GM12874 (cell line): Measurements from ENCODE around the gene FOXC2.

ENCODE experiments used
- TF ChIP-seq, protein P1 (sequence below): IDR thresholded peaks from 2 replicates; pipeline ENCODE4 v1.5.1; 2011; ENCODE audit warnings: low read depth, mild to moderate bottlenecking, control low read depth, low read length, moderate library complexity; ENCODE audit not compliant: insufficient read depth

FOXC2 gene

DNA sequence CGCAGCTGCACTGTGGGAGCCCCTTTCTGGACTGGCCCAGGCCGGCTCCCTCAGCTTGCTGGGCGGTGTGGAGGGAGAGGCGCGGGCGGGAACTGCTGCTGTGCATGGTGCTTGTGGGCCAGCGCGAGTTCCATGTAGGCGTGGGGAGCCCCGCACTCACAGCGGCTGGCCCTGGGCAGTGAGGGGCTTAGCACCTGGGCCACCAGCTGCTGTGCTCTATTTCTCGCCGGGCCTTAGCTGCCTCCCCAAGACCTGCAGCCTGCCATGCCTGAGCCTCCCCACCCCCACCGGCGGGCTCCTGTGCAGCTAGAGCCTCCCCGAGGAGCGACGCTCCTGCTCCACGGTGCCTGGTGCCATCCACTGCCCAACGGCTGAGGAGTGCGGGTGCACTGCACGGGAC is 13.3 kb upstream of the FOXC2 start:
- TF ChIP-seq, protein P1, sequence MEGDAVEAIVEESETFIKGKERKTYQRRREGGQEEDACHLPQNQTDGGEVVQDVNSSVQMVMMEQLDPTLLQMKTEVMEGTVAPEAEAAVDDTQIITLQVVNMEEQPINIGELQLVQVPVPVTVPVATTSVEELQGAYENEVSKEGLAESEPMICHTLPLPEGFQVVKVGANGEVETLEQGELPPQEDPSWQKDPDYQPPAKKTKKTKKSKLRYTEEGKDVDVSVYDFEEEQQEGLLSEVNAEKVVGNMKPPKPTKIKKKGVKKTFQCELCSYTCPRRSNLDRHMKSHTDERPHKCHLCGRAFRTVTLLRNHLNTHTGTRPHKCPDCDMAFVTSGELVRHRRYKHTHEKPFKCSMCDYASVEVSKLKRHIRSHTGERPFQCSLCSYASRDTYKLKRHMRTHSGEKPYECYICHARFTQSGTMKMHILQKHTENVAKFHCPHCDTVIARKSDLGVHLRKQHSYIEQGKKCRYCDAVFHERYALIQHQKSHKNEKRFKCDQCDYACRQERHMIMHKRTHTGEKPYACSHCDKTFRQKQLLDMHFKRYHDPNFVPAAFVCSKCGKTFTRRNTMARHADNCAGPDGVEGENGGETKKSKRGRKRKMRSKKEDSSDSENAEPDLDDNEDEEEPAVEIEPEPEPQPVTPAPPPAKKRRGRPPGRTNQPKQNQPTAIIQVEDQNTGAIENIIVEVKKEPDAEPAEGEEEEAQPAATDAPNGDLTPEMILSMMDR = no peak

DNA sequence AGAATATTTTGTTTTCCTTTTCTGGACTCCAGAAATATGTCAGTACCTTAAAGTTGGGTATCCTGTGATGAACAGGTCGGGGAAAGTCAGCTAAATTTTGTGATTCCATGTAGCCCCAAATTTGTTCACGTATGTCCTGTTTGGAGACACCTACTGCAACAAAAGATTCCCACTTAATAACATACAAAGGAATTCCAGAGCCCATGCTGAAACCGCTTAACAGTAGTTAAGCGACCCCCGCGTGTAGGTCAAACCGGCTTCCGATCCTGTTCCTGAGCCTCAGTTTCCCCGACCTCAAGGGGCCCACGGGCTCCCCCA is 12.1 kb upstream of the FOXC2 start:
- TF ChIP-seq, protein P1 = no peak

DNA sequence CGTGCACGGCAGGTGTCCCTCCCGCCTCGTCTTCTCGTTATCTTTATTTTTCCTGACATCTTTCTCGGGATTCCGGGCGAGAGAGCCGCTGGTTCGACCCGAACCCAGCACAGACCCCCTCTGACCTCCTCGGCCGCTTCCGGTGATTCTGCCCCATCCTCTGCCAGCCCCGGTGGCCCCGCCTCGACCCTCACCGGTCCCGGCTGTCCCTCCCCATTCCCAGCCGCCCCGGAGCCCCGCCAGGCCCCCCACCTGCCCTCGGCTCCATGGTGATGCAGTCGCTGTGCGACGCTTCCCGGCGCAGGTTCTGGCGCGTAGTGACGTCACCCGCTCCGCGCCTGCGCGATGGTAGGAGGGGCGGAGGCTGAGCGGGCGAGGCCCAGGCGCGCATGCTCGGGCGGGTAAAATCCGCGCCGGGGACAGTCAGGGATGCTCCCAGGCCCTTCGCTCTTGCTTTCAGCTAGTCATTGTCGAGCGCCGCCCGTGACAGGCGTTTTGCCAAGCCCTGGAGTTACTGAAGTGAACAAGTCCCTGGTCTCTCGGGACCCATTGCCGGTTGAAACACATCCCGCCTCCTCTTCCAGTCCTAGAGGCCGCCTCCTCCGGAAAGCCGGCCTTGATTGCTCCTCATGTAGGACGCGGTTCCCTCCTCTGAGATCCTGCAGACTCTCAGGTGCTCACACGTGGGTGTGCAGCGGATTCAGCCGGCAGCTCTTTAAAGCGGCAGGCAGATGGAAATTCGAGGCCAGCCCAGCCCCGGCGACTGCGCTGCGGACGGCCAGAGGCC is 11.5 kb upstream of the FOXC2 start, which contains the start of gene MTHFSD:
Gene MTHFSD, minus strand, starts transcription at position 319 of the 787 bp plus-strand sequence. Its CDS starts 51 bp downstream, at position 268.
- TF ChIP-seq, protein P1 = no peak

DNA sequence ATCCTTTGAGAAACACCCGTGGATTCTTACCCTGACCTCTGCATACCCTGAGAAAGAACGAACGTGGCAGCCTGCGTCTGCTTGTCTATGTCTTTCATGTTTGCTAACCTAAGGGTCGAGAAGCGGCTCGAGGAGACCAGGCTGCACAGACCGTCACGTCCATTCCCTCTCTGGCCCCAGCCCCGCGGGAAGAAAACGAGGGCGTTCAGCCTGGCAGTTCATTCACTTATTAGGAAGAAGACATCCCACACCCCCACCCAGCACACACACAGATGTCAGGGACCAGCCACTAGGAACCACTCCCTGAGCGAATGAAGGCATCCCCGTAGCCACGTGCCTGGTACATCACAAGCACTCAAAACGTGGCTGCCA is 10.9 kb upstream of the FOXC2 start:
- TF ChIP-seq, protein P1 = no peak

DNA sequence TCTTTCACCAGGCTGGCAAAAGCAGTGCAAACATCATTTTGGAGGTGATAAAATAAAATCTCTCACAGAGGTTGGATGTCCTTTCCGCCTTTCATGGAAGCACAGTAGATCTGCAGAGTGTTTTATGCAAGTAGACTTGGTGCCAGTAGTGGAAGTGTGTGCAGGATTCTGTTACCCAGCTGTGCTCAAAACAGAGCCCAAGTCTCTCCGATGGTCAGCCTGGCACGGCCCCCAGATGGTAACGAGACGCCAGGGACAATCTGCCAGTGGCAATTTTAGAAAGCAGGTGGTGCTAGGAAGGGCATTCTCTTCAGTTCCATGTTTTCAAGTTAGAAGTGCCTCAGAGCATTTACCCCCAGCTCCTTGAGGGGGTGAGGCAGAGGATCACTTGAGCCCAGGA is 10.1 kb upstream of the FOXC2 start:
- TF ChIP-seq, protein P1 = no peak

DNA sequence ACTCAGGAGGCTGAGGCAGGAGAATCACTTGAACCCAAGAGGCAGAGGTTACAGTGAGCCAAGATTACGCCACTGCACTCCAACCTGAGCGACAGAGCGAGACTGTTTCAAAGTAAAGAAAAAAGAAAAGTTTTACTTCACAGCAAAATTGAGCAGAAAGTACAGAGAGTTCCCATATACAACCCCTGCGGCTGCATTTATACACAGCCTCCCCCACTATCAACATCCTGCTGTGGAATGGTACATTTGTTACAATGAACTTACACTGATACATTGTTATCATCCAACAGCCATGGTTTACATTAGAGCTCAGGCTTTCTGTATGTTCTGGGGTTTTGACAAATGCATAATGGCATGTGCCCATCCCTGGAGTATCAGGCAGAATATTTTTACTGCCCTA is 9.0 kb upstream of the FOXC2 start:
- TF ChIP-seq, protein P1 = no peak

DNA sequence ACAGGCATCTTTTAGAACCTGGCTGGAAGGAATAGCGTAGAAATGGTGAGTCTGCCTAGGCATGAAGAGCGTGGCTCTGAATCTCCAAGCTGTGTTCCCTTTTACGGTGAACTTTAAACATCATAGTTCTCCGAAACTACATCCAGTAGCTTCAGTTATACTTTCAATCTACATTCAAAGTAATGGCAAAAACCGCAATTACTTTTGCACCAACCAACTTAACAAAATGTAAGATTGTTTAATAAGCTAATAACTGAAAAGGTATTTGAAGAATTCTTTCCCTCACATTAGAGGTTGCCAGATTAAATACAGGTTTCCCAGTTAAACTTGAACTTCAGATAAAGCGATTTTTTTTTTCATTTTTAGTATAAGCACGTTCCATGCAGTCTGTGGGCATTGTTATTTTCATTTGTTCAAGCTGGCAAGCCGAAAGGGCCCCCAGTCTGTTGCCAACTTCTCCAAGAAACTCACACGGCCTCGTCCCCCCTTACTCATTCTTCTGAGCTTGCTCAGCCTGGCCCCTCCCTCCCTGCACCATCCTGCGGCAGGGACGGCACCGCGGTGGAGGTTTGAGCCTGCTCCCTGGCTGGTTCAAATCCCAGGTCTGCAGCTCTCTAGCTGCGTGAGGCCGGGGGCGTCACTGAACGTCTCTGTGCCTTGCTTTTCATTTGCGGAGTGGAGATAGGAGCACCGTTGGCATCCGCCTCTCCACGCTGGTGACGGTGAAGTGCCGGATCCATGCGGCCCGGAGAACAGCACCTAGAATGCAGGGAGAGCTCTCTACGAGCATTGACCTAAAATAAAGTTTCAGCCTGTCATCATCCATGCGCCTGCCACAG is 8.1 kb upstream of the FOXC2 start:
- TF ChIP-seq, protein P1 = no peak
